Stimulated activated CD4-positive, alpha-beta T cell treated with anti-CD3 and anti-CD28 coated beads, Interleukin-4, amount 100 ng/mL, for 48 hours (primary cell): ENCODE results near the gene EMC7.
"Not testable (repeated sequence)": the region's sequence is repeated elsewhere in the genome, so short reads cannot be mapped to it uniquely, and the experiment has no call there.

ENCODE experiments used
- DNase-seq, 2 donors: peaks; one replicate each; pipeline ENCODE4 v3.0.0-alpha.2; 2020; ENCODE audit warnings: low read depth in 2 of 2

EMC7 gene

GRCh38 chr15:34101366-34102174 lies at the start of gene EMC7, which contains the start of gene PGBD4:
TSS of gene EMC7 (minus strand) at chr15:34101862. CDS start at chr15:34101839, 23 bp downstream.
TSS of gene PGBD4 (plus strand) at chr15:34102083. CDS start at chr15:34102532, 449 bp downstream.
- peak; percentile 97 to 99 for DNase-seq

- DNase-seq, result no peak
Observed at GRCh38 chr15:34147371-34148140, 45.9 kb upstream of the EMC7 start.

DNA sequence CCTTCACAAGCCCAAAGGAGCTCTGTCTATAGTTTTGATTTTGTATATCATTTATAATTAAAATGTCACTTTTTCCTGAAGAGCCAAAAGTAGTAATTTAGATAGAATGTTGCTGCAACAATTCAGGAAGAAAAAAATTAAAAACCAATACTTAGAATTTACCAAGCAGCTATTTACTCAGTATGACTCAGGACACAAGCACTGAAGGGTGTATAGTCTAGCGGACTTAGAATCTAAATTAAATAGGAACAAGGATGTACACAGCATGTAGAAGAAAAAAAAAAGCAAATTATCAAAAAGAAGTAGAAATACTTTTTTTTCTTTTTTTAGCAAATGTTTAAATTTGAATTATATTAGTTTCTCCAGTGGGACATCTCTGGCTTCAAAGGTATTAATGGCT lies 31.8 kb upstream of the EMC7 start:
- no peak for DNase-seq

GRCh38 chr15:34132881-34133280 lies 31.2 kb upstream of the EMC7 start:
- DNase-seq, result no peak

DNA sequence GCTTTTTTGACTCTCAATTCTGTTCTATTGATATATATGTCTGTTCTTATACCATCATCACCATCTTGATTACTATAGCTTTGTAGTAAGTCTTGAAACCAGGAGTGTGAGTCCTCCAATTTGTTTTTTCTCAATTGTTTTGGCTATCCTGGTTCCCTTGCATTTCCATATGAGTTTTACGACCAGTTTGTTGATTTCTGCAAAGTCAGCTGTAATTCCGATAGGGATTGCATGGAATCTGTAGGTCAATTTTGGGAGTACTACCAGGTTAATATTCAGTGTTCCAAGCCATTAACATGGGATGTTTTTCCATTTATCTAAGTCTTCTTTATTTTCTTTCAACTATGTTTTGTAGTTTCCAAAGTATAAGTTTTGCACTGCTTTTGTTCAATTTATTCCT lies 27.2 kb upstream of the EMC7 start:
- no peak for DNase-seq

- no peak for DNase-seq
Observed at GRCh38 chr15:34126522-34126921, 24.9 kb upstream of the EMC7 start.

GRCh38 chr15:34125945-34126344 lies 24.3 kb upstream of the EMC7 start:
- no peak for DNase-seq

- no peak for DNase-seq
Observed at GRCh38 chr15:34124651-34125050, 23.0 kb upstream of the EMC7 start.

- no peak for DNase-seq
Observed at GRCh38 chr15:34122771-34123183, 21.1 kb upstream of the EMC7 start.

- not testable (repeated sequence) for DNase-seq
Observed at GRCh38 chr15:34121786-34122185, 20.1 kb upstream of the EMC7 start.

DNA sequence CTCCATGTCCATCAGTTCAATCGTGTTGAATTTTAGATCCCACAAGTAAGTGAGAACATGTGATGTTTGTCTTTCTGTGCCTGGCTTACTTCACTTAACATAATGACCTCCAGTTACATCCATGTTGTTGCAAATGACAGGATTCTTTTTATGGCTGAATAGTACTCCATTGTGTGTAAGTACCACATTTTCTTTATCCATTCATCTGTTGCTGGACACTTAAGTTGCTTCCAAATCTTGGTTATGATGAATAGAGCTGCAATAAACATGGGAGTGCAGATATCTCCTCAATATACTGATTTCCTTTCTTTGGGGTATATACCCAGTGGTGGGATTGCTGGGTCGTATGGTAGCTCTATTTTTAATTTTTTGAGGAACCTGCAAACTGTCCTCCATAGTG lies 18.8 kb upstream of the EMC7 start:
- DNase-seq, result not testable (repeated sequence)

DNA sequence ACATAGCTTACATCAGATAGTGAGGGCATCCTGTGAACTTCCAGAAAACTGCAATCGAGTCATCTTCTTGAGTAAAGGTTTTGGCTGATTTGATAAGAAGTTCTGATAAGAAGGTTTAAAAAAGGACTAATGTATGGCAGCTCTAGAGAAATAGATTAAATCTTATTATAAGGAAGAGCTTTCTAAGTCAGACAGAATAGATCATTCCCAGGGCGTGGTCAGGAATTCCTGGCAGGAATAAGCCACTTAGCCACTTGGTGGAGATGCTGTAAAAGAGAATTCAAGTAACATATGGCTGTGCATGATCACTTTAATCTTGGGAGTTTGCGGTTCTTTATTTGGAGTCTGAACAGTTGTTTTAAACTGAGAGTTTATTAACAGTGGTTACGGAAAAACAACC lies 17.6 kb upstream of the EMC7 start:
- DNase-seq, result no peak

GRCh38 chr15:34116620-34117019 lies 15.0 kb upstream of the EMC7 start:
- no peak for DNase-seq

DNA sequence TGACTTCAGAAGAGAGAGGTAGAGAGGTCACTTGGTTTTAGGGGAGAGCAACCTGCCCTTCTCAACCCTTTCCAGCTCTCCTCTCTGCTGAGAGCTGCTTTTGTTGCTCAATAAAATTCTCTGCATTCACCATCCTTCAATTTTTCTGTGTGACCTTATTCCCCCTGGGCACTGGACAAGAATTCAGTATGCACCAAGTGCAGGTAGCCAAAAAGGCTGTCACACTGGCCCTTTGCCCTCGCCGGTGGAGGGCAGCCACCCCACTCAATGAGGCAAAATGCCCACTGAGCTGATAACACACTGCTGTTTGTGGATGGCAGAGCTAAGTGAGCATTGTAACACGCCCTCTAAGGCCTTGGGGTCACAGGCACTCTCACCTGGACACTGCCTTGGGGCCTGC lies 13.1 kb upstream of the EMC7 start:
- no peak for DNase-seq

DNA sequence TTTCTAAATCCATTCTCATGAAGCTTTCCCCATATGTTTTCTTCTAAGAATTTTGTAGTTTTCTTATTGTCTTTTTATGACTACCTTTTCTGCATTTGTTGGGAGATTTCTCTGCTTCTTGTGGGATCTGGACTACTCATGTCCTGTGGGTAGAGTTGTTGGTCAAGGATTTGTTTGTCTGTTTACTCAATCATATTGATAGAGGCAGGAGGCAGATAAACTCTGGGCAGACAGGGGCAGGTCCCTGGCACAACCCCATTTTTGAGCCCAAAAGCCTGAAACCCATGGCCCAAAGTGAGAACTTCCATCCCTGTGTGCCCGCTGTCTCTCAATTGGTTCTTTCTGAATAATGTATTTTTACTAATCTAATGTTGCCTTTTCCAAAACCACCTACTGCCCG lies 12.6 kb upstream of the EMC7 start:
- no peak for DNase-seq

- no peak for DNase-seq
Observed at GRCh38 chr15:34111488-34111887, 9.8 kb upstream of the EMC7 start.

DNA sequence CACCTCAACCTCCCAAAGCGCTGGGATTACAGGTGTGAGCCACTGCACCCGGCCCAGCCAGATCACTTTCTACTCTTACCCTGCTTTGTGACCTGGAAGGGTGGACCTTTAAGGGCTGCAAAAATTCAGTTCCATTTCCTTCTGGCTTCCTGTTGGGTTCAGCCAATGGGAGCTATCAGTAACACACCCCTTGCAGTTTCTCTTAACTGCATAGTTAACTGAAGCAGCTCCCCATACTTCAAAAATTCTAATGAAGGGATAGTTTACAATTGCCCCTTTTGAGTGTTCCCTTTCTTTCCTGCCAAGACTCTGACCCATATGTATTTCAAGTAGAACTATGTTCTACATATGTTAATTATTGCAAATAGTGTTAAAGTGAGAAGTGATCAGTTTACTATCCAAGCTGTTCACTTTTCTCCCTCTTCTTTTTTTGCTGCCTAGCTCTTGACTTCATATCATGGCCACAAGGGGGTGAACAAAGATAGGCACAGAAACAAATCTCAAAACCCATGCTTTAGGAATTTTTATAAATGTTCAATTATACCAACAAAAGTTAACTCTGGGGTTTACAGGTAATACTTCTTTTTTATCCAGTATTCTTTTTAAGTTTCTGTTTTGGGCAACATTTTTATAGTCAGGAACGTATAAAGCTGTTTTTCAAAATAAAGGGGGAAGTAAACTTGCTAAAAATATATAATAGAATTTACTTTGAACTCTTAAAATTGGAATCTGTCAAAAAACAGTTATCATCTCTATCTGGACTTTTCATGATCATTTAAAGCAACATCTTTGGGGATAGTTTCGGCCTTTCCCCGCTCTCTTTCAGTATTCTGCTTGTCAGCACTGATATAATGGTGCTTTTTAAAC lies 8.4 kb upstream of the EMC7 start:
- DNase-seq, result no peak

DNA sequence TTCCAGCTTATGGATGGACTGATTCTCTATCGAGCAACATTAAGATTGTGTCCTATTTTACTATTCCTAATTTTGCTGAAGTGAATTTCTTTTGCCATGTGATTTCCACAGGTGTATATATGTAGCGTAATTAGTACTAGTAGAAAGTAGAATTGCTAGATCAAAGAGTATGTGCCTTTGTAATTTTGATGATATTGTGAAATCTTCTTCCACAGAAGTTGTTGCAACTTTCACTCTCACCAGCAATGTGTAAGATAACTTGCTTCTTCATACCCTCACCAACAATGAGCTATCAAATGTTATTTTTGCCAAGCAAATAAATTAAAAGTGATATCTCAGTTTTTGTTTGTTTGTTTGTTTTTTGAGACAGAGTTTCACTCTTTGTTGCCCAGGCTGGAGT lies 5.7 kb upstream of the EMC7 start:
- no peak for DNase-seq

DNA sequence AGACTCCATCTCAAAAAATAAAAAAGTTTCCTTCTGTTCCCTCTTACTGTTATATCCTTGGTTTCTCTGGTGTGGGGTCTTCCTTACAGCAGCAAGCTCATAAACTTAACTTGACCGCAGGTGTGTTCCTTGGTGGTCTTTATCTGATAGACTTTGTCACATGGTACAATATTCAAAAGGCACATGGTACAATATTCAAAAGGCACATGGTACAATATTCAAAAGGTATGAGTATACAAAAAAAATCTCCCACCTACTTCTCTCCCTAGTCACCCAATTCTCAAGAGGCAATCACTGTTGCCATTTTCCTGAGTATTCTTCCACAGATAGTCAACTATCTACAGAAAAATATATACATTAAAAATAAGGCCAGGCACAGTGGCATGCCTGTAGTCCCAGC lies 4.8 kb upstream of the EMC7 start:
- no peak for DNase-seq

- no peak for DNase-seq
Observed at GRCh38 chr15:34102175-34102925, 688 bp upstream of the EMC7 start.

DNA sequence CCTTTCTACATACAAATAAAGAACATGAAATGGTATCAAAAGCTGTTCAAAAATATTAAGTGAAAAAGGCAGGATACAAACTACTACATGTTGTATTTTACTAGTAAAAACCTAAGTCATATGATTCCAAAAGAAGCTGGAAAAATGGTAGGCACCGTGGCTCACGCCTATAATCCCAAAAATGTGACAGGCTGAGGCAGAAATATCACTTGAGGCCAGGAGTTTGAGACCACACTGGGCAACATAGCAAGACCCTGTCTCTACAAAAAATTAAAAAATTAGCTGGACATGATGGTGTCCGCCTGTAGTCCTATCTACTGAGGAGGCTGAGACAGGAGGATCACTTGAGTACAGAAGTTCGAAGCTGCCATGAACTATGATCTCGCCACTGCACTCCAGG lies 1.7 kb downstream of the EMC7 start:
- no peak for DNase-seq
